Spleen (tissue), 7 donors: ENCODE measurements around the gene KCNE4.

Experiments used
- CTCF ChIP-seq, 11 experiments: fragments of 200-600 bp in 7 of 11; fragments of 450-650 bp in 4 of 11; sonication (generic) in 4 of 11; IDR thresholded peaks in 8 of 11; conservative IDR thresholded peaks in 3 of 11; 1 replicate in 7 of 11; 2 replicates in 4 of 11; pipeline versions ENCODE4 v1.4.0 to v1.8.0; 2016 to 2021; ENCODE audit warnings: antibody characterized with exemption in 11 of 11, inconsistent platforms in 4 of 11, mild to moderate bottlenecking in 1 of 11
- POLR2A ChIP-seq, 3 donors: fragments of 450-650 bp; IDR thresholded peaks; one replicate each; pipeline ENCODE4 v1.5.1; 2017; ENCODE audit warnings: antibody characterized with exemption in 3 of 3, mild to moderate bottlenecking in 1 of 3
- donor health status: DM: no; HTN: no; CAD: no; lungs with moderate emphysema.
- donor health status: DM: no; HTN: no; CAD: no.
- donor health status: DM: no; HTN: no; CAD: no.

DNA sequence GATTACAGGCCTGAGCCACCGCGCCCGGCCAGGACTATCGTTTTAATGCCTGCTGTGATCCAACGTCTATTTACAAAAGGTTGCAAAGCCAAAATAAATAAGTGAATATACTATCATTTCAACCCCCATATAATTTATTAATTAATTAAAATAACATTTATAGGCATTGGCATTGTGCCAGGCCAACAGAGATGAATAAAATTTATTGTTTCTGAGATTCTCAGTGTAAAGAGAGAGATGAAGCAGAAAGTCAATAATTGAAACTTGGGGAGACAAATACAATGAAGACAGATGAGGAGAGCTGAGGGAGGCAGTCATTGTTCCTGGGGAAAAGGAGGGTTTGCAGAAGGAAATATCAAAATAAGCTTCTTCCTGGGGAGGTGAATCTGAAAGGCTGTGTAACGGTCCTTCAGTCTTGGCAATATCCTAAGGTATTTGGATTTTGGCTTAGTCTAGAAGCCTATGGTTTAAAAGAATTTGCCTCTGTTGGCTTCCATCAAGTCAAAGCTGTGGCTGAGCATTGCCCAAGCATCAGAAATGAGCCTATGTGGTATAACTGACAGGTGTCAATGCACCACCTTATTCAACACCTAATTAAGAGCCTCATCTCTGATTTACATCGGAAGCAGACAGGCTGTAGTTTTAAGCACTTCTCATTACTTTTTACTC is 31.5 kb downstream of the KCNE4 start:
- TF ChIP-seq CTCF (IDR thresholded peaks at IDR 0.05 in 8 of 11, conservative IDR thresholded peaks at IDR 0.05 in 3 of 11): no peak
- TF ChIP-seq POLR2A (IDR thresholded peaks at IDR 0.05): no peak
